WTC11 (cell line): Measurements from ENCODE around the gene RBFOX2. TPM values are rescaled to one million over a fixed set of nuclear protein-coding genes. Genes with fewer than 3 reads are reported as not detected.
A peak's percentile ranks its signal among the peaks of the same experiment; 100 is the strongest.

Source experiments
- ATAC-seq: fragments of 200-7000 bp; cut with Tn5 transposase; 2 replicates; pipeline ENCODE4 v1.10.0; 2021; ENCODE audit warnings: mild to moderate bottlenecking, moderate library complexity
- CTCF ChIA-PET: fragments of 300-600 bp; sonication (Branson Sonifier 250); formaldehyde crosslinking; loops from one replicate; lab custom pipeline; 2021; ENCODE audit warnings: antibody characterized with exemption; lab: Charles Lee
- POLR2A ChIA-PET: fragments of 350-600 bp; sonication (Branson Sonifier 250); formaldehyde crosslinking; loops from one replicate; lab custom pipeline; 2021; ENCODE audit warnings: antibody characterized with exemption; lab: Charles Lee
- DNase-seq: peaks from one replicate; pipeline ENCODE4 v3.0.0; 2021; ENCODE audit warnings: low spot score
- H3K27ac Mint-ChIP-seq: 2 replicates; pipeline ENCODE4 v1.8.0; 2021; ENCODE audit warnings: mixed read lengths
- H3K27me3 Mint-ChIP-seq: 2 replicates; pipeline ENCODE4 v1.8.0; 2021; ENCODE audit warnings: low read depth, mild to moderate bottlenecking, moderate library complexity, mixed read lengths
- H3K36me3 Mint-ChIP-seq: 2 replicates; pipeline ENCODE4 v1.8.0; 2021; ENCODE audit warnings: mixed read lengths
- H3K4me1 Mint-ChIP-seq: 2 replicates; pipeline ENCODE4 v1.8.0; 2022; ENCODE audit warnings: mixed read lengths
- H3K4me3 Mint-ChIP-seq: 2 replicates; pipeline ENCODE4 v1.8.0; 2021; ENCODE audit warnings: mild to moderate bottlenecking, moderate library complexity, mixed read lengths
- H3K9me3 Mint-ChIP-seq: 2 replicates; pipeline ENCODE4 v1.8.0; 2021; ENCODE audit warnings: mixed read lengths
- CDX4 ChIP-seq: fragments of 250-450 bp; sonication (Bioruptor Pico); IDR thresholded peaks from 2 replicates; pipeline ENCODE4 v1.9.0; 2021; ENCODE audit warnings: moderate library complexity, mild to moderate bottlenecking, inconsistent platforms, borderline replicate concordance
- CREM ChIP-seq: sonication (generic); formaldehyde crosslinking; IDR thresholded peaks from 2 replicates; pipeline ENCODE4 v1.8.1; 2022; ENCODE audit warnings: mild to moderate bottlenecking, missing genetic modification reagents, moderate library complexity
- E2F4 ChIP-seq: sonication (generic); formaldehyde crosslinking; IDR thresholded peaks from 2 replicates; pipeline ENCODE4 v1.8.1; 2022; ENCODE audit warnings: low read depth, mild to moderate bottlenecking, moderate library complexity, missing genetic modification reagents, borderline replicate concordance
- ELF4 ChIP-seq: sonication (generic); formaldehyde crosslinking; IDR thresholded peaks from 2 replicates; pipeline ENCODE4 v1.8.1; 2022; ENCODE audit warnings: low read depth, mild to moderate bottlenecking, moderate library complexity, missing genetic modification reagents
- HMGXB4 ChIP-seq: sonication (generic); formaldehyde crosslinking; IDR thresholded peaks from 2 replicates; pipeline ENCODE4 v1.8.1; 2023; ENCODE audit warnings: mild to moderate bottlenecking, moderate library complexity, missing genetic modification reagents
- KAT7 ChIP-seq: sonication (generic); formaldehyde crosslinking; IDR thresholded peaks from 2 replicates; pipeline ENCODE4 v1.8.1; 2023; ENCODE audit warnings: missing genetic modification reagents, mild to moderate bottlenecking, borderline replicate concordance
- NFYB ChIP-seq: sonication (generic); formaldehyde crosslinking; conservative IDR thresholded peaks from 2 replicates; pipeline ENCODE4 v1.8.0; 2022; ENCODE audit warnings: low read depth, missing genetic modification reagents
- PRRX2 ChIP-seq: fragments of 250-450 bp; sonication (Bioruptor Pico); IDR thresholded peaks from 2 replicates; pipeline ENCODE4 v1.8.0; 2021; ENCODE audit warnings: mild to moderate bottlenecking
- USF2 ChIP-seq: sonication (generic); formaldehyde crosslinking; IDR thresholded peaks from 2 replicates; pipeline ENCODE4 v1.8.1; 2023; ENCODE audit warnings: mild to moderate bottlenecking, missing genetic modification reagents, moderate library complexity
- ZBTB21 ChIP-seq: sonication (generic); formaldehyde crosslinking; IDR thresholded peaks from 2 replicates; pipeline ENCODE4 v1.8.1; 2023; ENCODE audit warnings: mild to moderate bottlenecking, missing genetic modification reagents, borderline replicate concordance
- ZNF317 ChIP-seq: sonication (generic); formaldehyde crosslinking; IDR thresholded peaks from 2 replicates; pipeline ENCODE4 v1.8.1; 2023; ENCODE audit warnings: low read depth, mild to moderate bottlenecking, moderate library complexity, missing genetic modification reagents, borderline replicate concordance
- ZNF396 ChIP-seq: fragments of 250-450 bp; sonication (Bioruptor Pico); IDR thresholded peaks from 2 replicates; pipeline ENCODE4 v1.8.0; 2021; ENCODE audit warnings: mild to moderate bottlenecking, moderate library complexity, borderline replicate concordance
- ZNF425 ChIP-seq: fragments of 250-450 bp; sonication (Bioruptor Pico); conservative IDR thresholded peaks from 2 replicates; pipeline ENCODE4 v1.9.0; 2021; ENCODE audit warnings: mild to moderate bottlenecking
- ZNF671 ChIP-seq: fragments of 250-450 bp; sonication (Bioruptor Pico); IDR thresholded peaks from 2 replicates; pipeline ENCODE4 v1.8.0; 2021; ENCODE audit warnings: mild to moderate bottlenecking
- ZSCAN18 ChIP-seq: fragments of 250-450 bp; sonication (Bioruptor Pico); IDR thresholded peaks from 2 replicates; pipeline ENCODE4 v2.1.2; 2022; ENCODE audit warnings: mild to moderate bottlenecking, moderate library complexity
- total RNA-seq: library from RNA; stranded (reverse); gene quantifications from 3 replicates; pipeline ENCODE4 v1.2.3, GENCODE V29; 2021

The RBFOX2 gene
- total RNA-seq, 1 experiment from 2014 or later = 107 TPM

- TF ChIP-seq CDX4 (CRISPR knock-in tag) (no peak), E2F4 (no peak), ZNF396 (CRISPR knock-in tag) (no peak), ZNF425 (CRISPR knock-in tag) (no peak), ELF4 (CRISPR knock-in tag) (no peak)
Measured at GRCh38 chr22:35959121-35959800, 69.4 kb downstream of the RBFOX2 start (continued).

GRCh38 chr22:35958334-35958733 is 70.3 kb downstream of the RBFOX2 start:
- DNase-seq = no peak
- Mint-ChIP-seq H3K4me3 (no peak overlapping the region), H3K9me3 (no peaks in the 10 kb centered on the region), H3K36me3 (no peaks in the 10 kb centered on the region), H3K4me1 (peaks cover 45% of the 10 kb centered on the region), H3K27ac (no peak overlapping the region), H3K27me3 (no peaks in the 10 kb centered on the region)
- CTCF ChIA-PET = no interaction called here
- ATAC-seq = no peak
- POLR2A ChIA-PET = no interaction called here
- TF ChIP-seq CREM (no peak), KAT7 (CRISPR knock-in tag) (no peak), ZNF317 (CRISPR knock-in tag) (no peak), ZNF671 (CRISPR knock-in tag) (no peak), ZBTB21 (no peak), NFYB (no peak), HMGXB4 (no peak)

- ATAC-seq (no peak), DNase-seq (no peak)
- TF ChIP-seq ZSCAN18 (CRISPR knock-in tag) (no peak), PRRX2 (no peak), USF2 (CRISPR knock-in tag) (no peak)
- no peaks in the 10 kb centered on the region for H3K36me3 Mint-ChIP-seq
- ChIA-PET CTCF (no interaction called here), POLR2A (no interaction called here)
- no peaks in the 10 kb centered on the region for H3K9me3 Mint-ChIP-seq
- H3K27me3 Mint-ChIP-seq = no peaks in the 10 kb centered on the region
- 0 out of 2 replicates have a peak overlapping the region, but pooled peaks have one; percentile 31 for H3K27ac Mint-ChIP-seq
- H3K4me1 Mint-ChIP-seq = peaks cover 40% of the 10 kb centered on the region
- H3K4me3 Mint-ChIP-seq = no peak overlapping the region
Measured at GRCh38 chr22:35957589-35957988, 71.0 kb downstream of the RBFOX2 start.
